ENCODE measurements around the gene SPINT4.

SPINT4 gene

GRCh38 chr20:45765980-45766379 is 43.8 kb downstream of the SPINT4 start:
- no peak for DNase-seq

GRCh38 chr20:45768479-45768878 is 46.3 kb downstream of the SPINT4 start:
- no peak for DNase-seq

DNA sequence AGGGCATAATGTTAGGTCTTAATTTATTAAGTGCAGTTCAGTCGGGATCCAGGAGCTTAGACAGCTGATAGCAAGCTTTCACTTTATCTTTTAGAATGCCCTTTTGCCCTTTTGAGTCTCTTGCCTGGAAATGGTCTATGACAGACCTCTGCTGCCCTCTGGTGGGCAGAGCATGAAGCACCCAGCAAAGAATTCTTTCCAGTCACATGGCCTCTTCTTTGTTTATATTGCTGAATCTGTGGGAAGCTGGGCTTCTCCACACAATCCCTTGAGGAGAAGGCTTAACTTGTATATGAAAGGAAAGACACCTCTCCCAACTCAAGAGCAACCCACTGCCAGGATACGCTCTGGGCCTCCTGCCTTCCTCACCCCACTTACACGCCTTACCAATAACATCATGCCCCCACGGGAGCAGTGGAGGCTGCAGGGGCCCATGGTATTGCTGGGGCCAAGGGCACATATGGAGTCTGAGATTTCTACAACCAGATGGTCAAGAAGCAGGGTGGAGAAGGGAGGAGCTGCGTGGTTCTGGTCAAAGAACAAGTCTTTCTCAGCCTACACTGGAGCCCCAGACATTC is 49.1 kb downstream of the SPINT4 start:
- peak; percentile 39 for DNase-seq

- no peak for DNase-seq
Observed at GRCh38 chr20:45772693-45773092, 50.5 kb downstream of the SPINT4 start.

DNA sequence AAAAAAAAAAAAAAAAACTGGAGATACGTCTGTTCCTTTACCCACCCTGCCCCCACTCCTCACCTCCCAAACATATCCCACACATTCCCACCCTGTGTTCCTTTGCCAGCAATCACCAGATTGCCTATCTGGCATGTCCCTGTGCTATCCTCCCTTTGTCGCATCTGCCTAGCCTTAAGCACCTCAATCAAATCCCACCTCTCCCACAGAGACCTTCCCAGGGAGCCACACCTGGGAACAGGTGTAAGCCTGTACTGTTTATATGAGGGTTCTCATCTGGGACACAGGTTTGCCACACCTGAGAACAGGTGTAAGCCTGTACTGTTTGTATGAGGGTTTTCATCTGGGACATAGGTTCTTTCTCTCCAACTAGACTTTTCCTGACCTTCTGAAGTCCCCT is 52.8 kb downstream of the SPINT4 start:
- DNase-seq, result no peak

DNA sequence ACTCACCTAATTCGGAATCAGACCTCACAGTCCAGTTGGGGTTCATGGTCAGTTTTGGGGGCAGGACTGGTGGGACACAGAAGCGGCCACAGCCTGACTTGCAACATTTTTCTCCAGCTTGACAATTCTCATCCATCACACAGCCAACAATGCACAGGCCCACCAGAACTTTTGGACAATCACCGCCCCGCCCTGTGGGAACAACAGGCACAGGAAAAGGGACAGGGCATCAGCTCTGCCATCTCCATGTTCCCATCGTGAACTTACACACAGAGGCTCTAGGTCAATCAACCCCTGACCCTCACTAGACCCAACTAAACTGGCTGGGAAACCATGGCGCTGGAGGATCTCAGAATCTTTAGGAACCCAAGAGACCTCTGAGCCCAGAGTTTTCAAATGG is 53.3 kb downstream of the SPINT4 start:
- no peak for DNase-seq

All from amniotic stem cell (primary cell).